Activated CD4-positive, CD25-positive, alpha-beta regulatory T cell treated with anti-CD3 and anti-CD28 coated beads, Interleukin-2, amount 50 U/mL, for 24 hours (primary cell): ENCODE measurements around the gene RNF144B.

Source experiments
- ATAC-seq, 2 donors: fragments of 150-1000 bp; cut with Tn5 transposase; one replicate each; pipeline ENCODE4 v1.10.0; 2021; ENCODE audit warnings: mild to moderate bottlenecking in 1 of 2, moderate library complexity in 1 of 2

RNF144B gene

GRCh38 chr6:18410412-18410811 lies 23.3 kb downstream of the RNF144B start:
- no peak for ATAC-seq

GRCh38 chr6:18412068-18412467 lies 24.9 kb downstream of the RNF144B start:
- ATAC-seq = no peak

- no peak for ATAC-seq
Measured at GRCh38 chr6:18412644-18413043, 25.5 kb downstream of the RNF144B start.

- no peak for ATAC-seq
Measured at GRCh38 chr6:18413381-18413780, 26.2 kb downstream of the RNF144B start.

GRCh38 chr6:18414116-18414515 lies 27.0 kb downstream of the RNF144B start:
- no peak for ATAC-seq

- ATAC-seq = no peak
Measured at GRCh38 chr6:18415207-18415606, 28.1 kb downstream of the RNF144B start.

- ATAC-seq = no peak
Measured at GRCh38 chr6:18415671-18416340, 28.7 kb downstream of the RNF144B start.

GRCh38 chr6:18416341-18416679 lies 29.2 kb downstream of the RNF144B start:
- ATAC-seq = no peak

GRCh38 chr6:18420328-18420727 lies 33.2 kb downstream of the RNF144B start:
- no peak for ATAC-seq

GRCh38 chr6:18422136-18422535 lies 35.0 kb downstream of the RNF144B start:
- ATAC-seq = no peak

- ATAC-seq = no peak
Measured at GRCh38 chr6:18423426-18423825, 36.3 kb downstream of the RNF144B start.

GRCh38 chr6:18424201-18424600 lies 37.1 kb downstream of the RNF144B start:
- no peak for ATAC-seq

GRCh38 chr6:18425218-18425617 lies 38.1 kb downstream of the RNF144B start:
- ATAC-seq = no peak

GRCh38 chr6:18427296-18427695 lies 40.1 kb downstream of the RNF144B start:
- ATAC-seq = no peak

- ATAC-seq = no peak
Measured at GRCh38 chr6:18429655-18430297, 42.6 kb downstream of the RNF144B start.

- no peak for ATAC-seq
Measured at GRCh38 chr6:18431581-18431980, 44.4 kb downstream of the RNF144B start.

GRCh38 chr6:18432180-18432579 lies 45.0 kb downstream of the RNF144B start:
- no peak for ATAC-seq

- no peak for ATAC-seq
Measured at GRCh38 chr6:18432619-18433018, 45.5 kb downstream of the RNF144B start.

- no peak for ATAC-seq
Measured at GRCh38 chr6:18433059-18433458, 45.9 kb downstream of the RNF144B start.

- no peak for ATAC-seq
Measured at GRCh38 chr6:18436341-18436740, 49.2 kb downstream of the RNF144B start.

- no peak for ATAC-seq
Measured at GRCh38 chr6:18439581-18439980, 52.4 kb downstream of the RNF144B start.

- ATAC-seq = no peak
Measured at GRCh38 chr6:18441251-18441979, 54.3 kb downstream of the RNF144B start.

GRCh38 chr6:18444111-18444510 lies 57.0 kb downstream of the RNF144B start:
- no peak for ATAC-seq

- ATAC-seq = no peak
Measured at GRCh38 chr6:18445228-18445627, 58.1 kb downstream of the RNF144B start.
